GM12878 (cell line): ENCODE results near the gene CTSH. TPM values are rescaled to one million over a fixed set of nuclear protein-coding genes. Genes with fewer than 3 reads are reported as not detected.

Experiments
- ATAC-seq: fragments of 200-7000 bp; cut with Tn5 transposase; 3 replicates; pipeline ENCODE4 v1.9.1; 2020; ENCODE audit warnings: mild to moderate bottlenecking, moderate library complexity
- BruUV-seq: library from RNA; stranded (reverse); fragments of 400-500 nt; replicated peaks from 2 replicates; lab custom pipeline; 2021; lab: Mats Ljungman, UMichigan
- CTCF ChIA-PET: fragments of 300-600 bp; sonication (Branson Sonifier 250); formaldehyde crosslinking; extraction: SDS; loops from one replicate; lab custom pipeline; 2021; ENCODE audit warnings: inconsistent platforms; lab: Yijun Ruan, JAX
- POLR2A ChIA-PET: fragments of 350-600 bp; formaldehyde crosslinking; extraction: SDS; loops from one replicate; lab custom pipeline; 2021; ENCODE audit warnings: inconsistent platforms; lab: Charles Lee
- RAD21 ChIA-PET: fragments of 300-600 bp; sonication (Branson Sonifier 250); formaldehyde crosslinking; loops from one replicate; lab custom pipeline; 2023; ENCODE audit warnings: antibody characterized with exemption; ENCODE audit not compliant: unreplicated experiment; lab: Charles Lee
- SMC1A ChIA-PET: fragments of 300-600 bp; sonication (Branson Sonifier 250); formaldehyde crosslinking; loops from one replicate; lab custom pipeline; 2023; ENCODE audit not compliant: unreplicated experiment, uncharacterized antibody; lab: Charles Lee
- DNase-seq: peaks from one replicate; pipeline ENCODE4 v3.0.0-alpha.2; 2011; ENCODE audit warnings: low read depth, low spot score
- FAIRE-seq: peaks from 3 replicates; lab custom pipeline; 2011; peaks lifted over from hg19 to GRCh38; lab: Jason Lieb, UNC
- H2AFZ ChIP-seq: 2 replicates; pipeline ENCODE4 v1.6.0; 2011; ENCODE audit warnings: low read depth, low read length, control low read depth; ENCODE audit not compliant: control insufficient read depth
- H3K27ac ChIP-seq: 2 replicates; pipeline ENCODE4 v1.5.1; 2011; ENCODE audit warnings: control low read depth; ENCODE audit not compliant: control insufficient read depth, insufficient read depth
- H3K27me3 ChIP-seq, 2 experiments: replicated peaks in 1 of 2; 2 replicates each; pipeline versions ENCODE4 v1.6.0 to v1.6.1; 2011; ENCODE audit warnings: low read length in 1 of 2; ENCODE audit not compliant: control insufficient read depth in 2 of 2, insufficient read depth in 2 of 2
- H3K36me3 ChIP-seq, 2 experiments: 2 replicates each; pipeline ENCODE4 v1.5.1; 2011; ENCODE audit warnings: low read length in 1 of 2; ENCODE audit not compliant: control insufficient read depth in 2 of 2, insufficient read depth in 2 of 2
- H3K4me1 ChIP-seq: 2 replicates; pipeline ENCODE4 v1.6.1; 2011; ENCODE audit warnings: mild to moderate bottlenecking, low read length, moderate library complexity, mixed read lengths; ENCODE audit not compliant: control insufficient read depth, insufficient read depth
- H3K4me2 ChIP-seq: 2 replicates; pipeline ENCODE4 v1.6.0; 2011; ENCODE audit warnings: control low read depth; ENCODE audit not compliant: control insufficient read depth, insufficient read depth
- H3K4me3 ChIP-seq: fragments of 200-600 bp; sonication (generic); 2 replicates; pipeline ENCODE4 v1.5.1; 2016
- H3K79me2 ChIP-seq: 2 replicates; pipeline ENCODE4 v1.6.0; 2011; ENCODE audit warnings: low read length; ENCODE audit not compliant: control insufficient read depth, insufficient read depth
- H3K9ac ChIP-seq: 2 replicates; pipeline ENCODE4 v1.8.0; 2011; ENCODE audit warnings: low read length, control low read depth, mixed read lengths; ENCODE audit not compliant: control insufficient read depth, insufficient read depth
- H3K9me3 ChIP-seq: replicated peaks from 3 replicates; pipeline ENCODE4 v1.5.1; 2011; ENCODE audit warnings: mild to moderate bottlenecking, low read length; ENCODE audit not compliant: control insufficient read depth, insufficient read depth
- H4K20me1 ChIP-seq: 2 replicates; pipeline ENCODE4 v1.6.0; 2011; ENCODE audit not compliant: control insufficient read depth, insufficient read depth
- FOS ChIP-seq: IDR thresholded peaks from 3 replicates; pipeline ENCODE4 v1.6.1; 2011; ENCODE audit warnings: borderline replicate concordance; ENCODE audit not compliant: insufficient read length; ENCODE audit errors: extremely low read depth
- MXI1 ChIP-seq: fragments of 150-350 bp; IDR thresholded peaks from 2 replicates; pipeline ENCODE4 v1.6.1; 2011; ENCODE audit warnings: low read depth, mild to moderate bottlenecking, inconsistent platforms, low read length, improper control_type of control experiment
- MYC ChIP-seq: IDR thresholded peaks from 2 replicates; pipeline ENCODE4 v1.6.1; 2011; ENCODE audit warnings: mild to moderate bottlenecking, low read length, moderate library complexity, inconsistent platforms; ENCODE audit not compliant: insufficient read depth, insufficient replicate concordance, insufficient read length, severe bottlenecking
- NBN ChIP-seq: fragments of 450-650 bp; IDR thresholded peaks from 2 replicates; pipeline ENCODE4 v1.6.1; 2016
- POU2F2 ChIP-seq: IDR thresholded peaks from 3 replicates; pipeline ENCODE4 v1.6.1; 2011; ENCODE audit warnings: low read depth, mild to moderate bottlenecking, low read length, borderline replicate concordance
- SMAD1 ChIP-seq: fragments of 450-650 bp; IDR thresholded peaks from 2 replicates; pipeline ENCODE4 v1.6.1; 2018; ENCODE audit warnings: mild to moderate bottlenecking, low read depth; ENCODE audit not compliant: partially characterized antibody
- TCF12 ChIP-seq: IDR thresholded peaks from 2 replicates; pipeline ENCODE4 v1.6.1; 2011; ENCODE audit warnings: low read depth, mild to moderate bottlenecking, low read length
- ZNF24 ChIP-seq: fragments of 450-650 bp; IDR thresholded peaks from 2 replicates; pipeline ENCODE4 v1.6.1; 2017; ENCODE audit warnings: antibody characterized with exemption, mild to moderate bottlenecking
- WGBS: methylation state at CpG from one replicate; pipeline ENCODE4 v1.1.6; 2016; ENCODE audit warnings: low lambda C conversion rate; ENCODE audit not compliant: insufficient replicate concordance, insufficient coverage; ENCODE audit errors: missing lambda C conversion rate; 5-methylcytosine and 5-hydroxymethylcytosine counted together
- in situ Hi-C: fragments of 300-500 bp; cut with MboI; formaldehyde crosslinking; loops from 9 replicates; pipeline ENCODE4 v1.14.3; 2018; ENCODE audit warnings: mixed read lengths
- intact Hi-C: fragments of 100-400 bp; cut with micrococcal nuclease; formaldehyde crosslinking; loops from one replicate; pipeline ENCODE4 v1.14.2; 2022; ENCODE audit not compliant: unreplicated experiment
- polyA plus RNA-seq, 11 experiments: library from polyadenylated mRNA; depleted of rRNA in 4 of 11; unstranded in 6 of 11; stranded (reverse) in 5 of 11; fragments of >200 nt; fragmentation: Nextera tagmentation in 4 of 11; fragmentation: Illumina TruSeq in 1 of 11; extraction: Ambion mirVana in 4 of 11; extraction: Trizol in 1 of 11; gene quantifications; 1 replicate in 1 of 11; 2 replicates in 10 of 11; pipeline versions ENCODE4 v1.2.1 to v1.2.3, GENCODE V29; 2011 to 2016; ENCODE audit warnings: inconsistent platforms in 2 of 11, missing spikeins in 2 of 11, low read depth in 1 of 11
- total RNA-seq, 4 experiments: library from RNA; depleted of rRNA in 3 of 4; stranded (reverse); fragments of >200 nt in 3 of 4; fragmentation: Illumina TruSeq in 1 of 4; extraction: Trizol in 1 of 4; gene quantifications; 2 replicates each; pipeline versions ENCODE4 v1.2.1 to v1.2.3, GENCODE V29; 2013 to 2021
- TF ChIP-seq, protein P1 (sequence below): IDR thresholded peaks from 2 replicates; pipeline ENCODE4 v1.6.1; 2012; ENCODE audit warnings: low read depth, low read length, improper control_type of control experiment
- TF ChIP-seq, protein P2 (sequence below): IDR thresholded peaks from 2 replicates; pipeline ENCODE4 v1.6.1; 2011; ENCODE audit warnings: borderline replicate concordance, low read depth, mild to moderate bottlenecking, moderate library complexity, mixed read lengths, low read length; ENCODE audit not compliant: insufficient read depth; ENCODE audit errors: extremely low read length
- TF ChIP-seq, protein P3 (sequence below): fragments of 450-650 bp; IDR thresholded peaks from 2 replicates; pipeline ENCODE4 v1.6.1; 2016; ENCODE audit warnings: mild to moderate bottlenecking
- TF ChIP-seq, protein P4 (sequence below): fragments of 450-650 bp; IDR thresholded peaks from 2 replicates; pipeline ENCODE4 v1.6.1; 2018; ENCODE audit warnings: borderline replicate concordance, mild to moderate bottlenecking; ENCODE audit not compliant: partially characterized antibody
- TF ChIP-seq, protein P5 (sequence below): fragments of 150-350 bp; IDR thresholded peaks from 2 replicates; pipeline ENCODE4 v1.6.1; 2016; ENCODE audit warnings: low read depth, low read length

Gene CTSH
- total and polyA plus RNA-seq, 10 of the 15 experiments (the other 5 are each of a cell fraction or from before 2014, with no cell fraction given) = 30.2 to 1,212 (median 519) TPM

DNA sequence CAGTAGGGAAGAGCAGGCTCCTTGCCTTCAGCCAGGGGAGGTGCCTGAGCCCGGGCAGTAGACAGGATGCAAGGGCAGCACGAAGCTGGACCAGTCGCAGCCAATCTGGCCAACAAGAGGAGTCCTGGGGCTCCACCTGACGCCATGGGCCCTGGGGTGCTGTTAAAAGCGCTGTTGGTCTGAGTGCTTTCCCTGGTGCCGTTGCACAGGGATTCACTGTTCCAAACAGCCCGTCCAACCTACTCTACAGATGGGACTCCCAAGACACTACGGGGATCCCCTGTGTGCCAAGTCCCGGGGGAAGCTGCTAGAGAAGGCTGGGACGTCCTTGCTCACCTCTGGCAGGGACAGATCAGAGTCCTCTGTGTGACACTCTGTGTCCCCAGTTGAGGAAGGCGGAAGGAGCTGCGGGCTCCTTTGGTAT lies 632 bp downstream of the CTSH start:
- H2AFZ ChIP-seq = no peak overlapping the region
- H4K20me1 ChIP-seq = no peaks in the 10 kb centered on the region
- in situ Hi-C loops = no loop called here
- peak overlapping the region; percentile 93 for H3K4me2 ChIP-seq
- H3K4me3 ChIP-seq = peak overlapping the region; percentile 96
- H3K27ac ChIP-seq = peak overlapping the region; percentile 96
- H3K79me2 ChIP-seq = peaks cover 51% of the 10 kb centered on the region
- no peaks in the 10 kb centered on the region for H3K36me3 ChIP-seq
- WGBS = under 1% methylated on average over 12 of the region's 12 CpGs
- FAIRE-seq (no peak), DNase-seq (no peak), ATAC-seq (peak; percentile 40)
- intact Hi-C loops = loop anchor here (2.0 kb wide), 1 partner anchor 71 kb away; the partner anchor contains the start of gene MORF4L1
- H3K9me3 ChIP-seq = no peaks in the 10 kb centered on the region
- CTCF ChIA-PET = interaction anchor here (0.7 to 2.5 kb wide), 9 partner anchors 9 to 240 kb away, joined by 3 to 43 read pairs (median 3); no protein-coding TSS in a partner anchor
- peak overlapping the region; percentile 95 for H3K9ac ChIP-seq
- peaks cover 4% of the 10 kb centered on the region; the same call in 1 of the 2 replicates for H3K4me1 ChIP-seq
- SMC1A ChIA-PET = interaction anchor here (0.8 to 6.6 kb wide), 6 partner anchors 33 to 63 kb away, joined by 3 to 79 read pairs (median 5); no protein-coding TSS in a partner anchor
- BruUV-seq = no TSS peak
- RAD21 ChIA-PET = interaction anchor here (0.6 to 2.8 kb wide), 7 partner anchors 34 to 71 kb away, joined by 3 to 53 read pairs (median 7); partner anchors contain the start of gene MORF4L1
- POLR2A ChIA-PET = interaction anchor here (0.8 to 3.2 kb wide), 7 partner anchors 9 to 896 kb away, joined by 3 to 40 read pairs (median 10); partner anchors contain the start of gene MORF4L1
- H3K27me3 ChIP-seq = no peaks in the 10 kb centered on the region; a peak in 1 of 4 replicates
- TF ChIP-seq TCF12 = no peak
- no peak for TF ChIP-seq ZNF24
- TF ChIP-seq NBN = 0 out of 2 replicates have a peak, but pooled peaks have one; percentile 19
- TF ChIP-seq FOS = no peak
- no peak for TF ChIP-seq POU2F2
- 0 out of 2 replicates have a peak, but pooled peaks have one; percentile 1 for TF ChIP-seq MXI1
- TF ChIP-seq, protein P1, sequence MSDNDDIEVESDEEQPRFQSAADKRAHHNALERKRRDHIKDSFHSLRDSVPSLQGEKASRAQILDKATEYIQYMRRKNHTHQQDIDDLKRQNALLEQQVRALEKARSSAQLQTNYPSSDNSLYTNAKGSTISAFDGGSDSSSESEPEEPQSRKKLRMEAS = no peak
- TF ChIP-seq, protein P2, sequence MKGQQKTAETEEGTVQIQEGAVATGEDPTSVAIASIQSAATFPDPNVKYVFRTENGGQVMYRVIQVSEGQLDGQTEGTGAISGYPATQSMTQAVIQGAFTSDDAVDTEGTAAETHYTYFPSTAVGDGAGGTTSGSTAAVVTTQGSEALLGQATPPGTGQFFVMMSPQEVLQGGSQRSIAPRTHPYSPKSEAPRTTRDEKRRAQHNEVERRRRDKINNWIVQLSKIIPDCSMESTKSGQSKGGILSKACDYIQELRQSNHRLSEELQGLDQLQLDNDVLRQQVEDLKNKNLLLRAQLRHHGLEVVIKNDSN = no peak
- TF ChIP-seq, protein P3, sequence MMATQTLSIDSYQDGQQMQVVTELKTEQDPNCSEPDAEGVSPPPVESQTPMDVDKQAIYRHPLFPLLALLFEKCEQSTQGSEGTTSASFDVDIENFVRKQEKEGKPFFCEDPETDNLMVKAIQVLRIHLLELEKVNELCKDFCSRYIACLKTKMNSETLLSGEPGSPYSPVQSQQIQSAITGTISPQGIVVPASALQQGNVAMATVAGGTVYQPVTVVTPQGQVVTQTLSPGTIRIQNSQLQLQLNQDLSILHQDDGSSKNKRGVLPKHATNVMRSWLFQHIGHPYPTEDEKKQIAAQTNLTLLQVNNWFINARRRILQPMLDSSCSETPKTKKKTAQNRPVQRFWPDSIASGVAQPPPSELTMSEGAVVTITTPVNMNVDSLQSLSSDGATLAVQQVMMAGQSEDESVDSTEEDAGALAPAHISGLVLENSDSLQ = no peak
- TF ChIP-seq, protein P4, sequence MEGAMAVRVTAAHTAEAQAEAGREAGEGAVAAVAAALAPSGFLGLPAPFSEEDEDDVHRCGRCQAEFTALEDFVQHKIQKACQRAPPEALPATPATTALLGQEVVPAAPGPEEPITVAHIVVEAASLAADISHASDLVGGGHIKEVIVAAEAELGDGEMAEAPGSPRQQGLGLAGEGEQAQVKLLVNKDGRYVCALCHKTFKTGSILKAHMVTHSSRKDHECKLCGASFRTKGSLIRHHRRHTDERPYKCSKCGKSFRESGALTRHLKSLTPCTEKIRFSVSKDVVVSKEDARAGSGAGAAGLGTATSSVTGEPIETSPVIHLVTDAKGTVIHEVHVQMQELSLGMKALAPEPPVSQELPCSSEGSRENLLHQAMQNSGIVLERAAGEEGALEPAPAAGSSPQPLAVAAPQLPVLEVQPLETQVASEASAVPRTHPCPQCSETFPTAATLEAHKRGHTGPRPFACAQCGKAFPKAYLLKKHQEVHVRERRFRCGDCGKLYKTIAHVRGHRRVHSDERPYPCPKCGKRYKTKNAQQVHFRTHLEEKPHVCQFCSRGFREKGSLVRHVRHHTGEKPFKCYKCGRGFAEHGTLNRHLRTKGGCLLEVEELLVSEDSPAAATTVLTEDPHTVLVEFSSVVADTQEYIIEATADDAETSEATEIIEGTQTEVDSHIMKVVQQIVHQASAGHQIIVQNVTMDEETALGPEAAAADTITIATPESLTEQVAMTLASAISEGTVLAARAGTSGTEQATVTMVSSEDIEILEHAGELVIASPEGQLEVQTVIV = no peak
- TF ChIP-seq SMAD1 = no peak
- TF ChIP-seq, protein P5, sequence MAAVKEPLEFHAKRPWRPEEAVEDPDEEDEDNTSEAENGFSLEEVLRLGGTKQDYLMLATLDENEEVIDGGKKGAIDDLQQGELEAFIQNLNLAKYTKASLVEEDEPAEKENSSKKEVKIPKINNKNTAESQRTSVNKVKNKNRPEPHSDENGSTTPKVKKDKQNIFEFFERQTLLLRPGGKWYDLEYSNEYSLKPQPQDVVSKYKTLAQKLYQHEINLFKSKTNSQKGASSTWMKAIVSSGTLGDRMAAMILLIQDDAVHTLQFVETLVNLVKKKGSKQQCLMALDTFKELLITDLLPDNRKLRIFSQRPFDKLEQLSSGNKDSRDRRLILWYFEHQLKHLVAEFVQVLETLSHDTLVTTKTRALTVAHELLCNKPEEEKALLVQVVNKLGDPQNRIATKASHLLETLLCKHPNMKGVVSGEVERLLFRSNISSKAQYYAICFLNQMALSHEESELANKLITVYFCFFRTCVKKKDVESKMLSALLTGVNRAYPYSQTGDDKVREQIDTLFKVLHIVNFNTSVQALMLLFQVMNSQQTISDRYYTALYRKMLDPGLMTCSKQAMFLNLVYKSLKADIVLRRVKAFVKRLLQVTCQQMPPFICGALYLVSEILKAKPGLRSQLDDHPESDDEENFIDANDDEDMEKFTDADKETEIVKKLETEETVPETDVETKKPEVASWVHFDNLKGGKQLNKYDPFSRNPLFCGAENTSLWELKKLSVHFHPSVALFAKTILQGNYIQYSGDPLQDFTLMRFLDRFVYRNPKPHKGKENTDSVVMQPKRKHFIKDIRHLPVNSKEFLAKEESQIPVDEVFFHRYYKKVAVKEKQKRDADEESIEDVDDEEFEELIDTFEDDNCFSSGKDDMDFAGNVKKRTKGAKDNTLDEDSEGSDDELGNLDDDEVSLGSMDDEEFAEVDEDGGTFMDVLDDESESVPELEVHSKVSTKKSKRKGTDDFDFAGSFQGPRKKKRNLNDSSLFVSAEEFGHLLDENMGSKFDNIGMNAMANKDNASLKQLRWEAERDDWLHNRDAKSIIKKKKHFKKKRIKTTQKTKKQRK = no peak
- TF ChIP-seq MYC = no peak
